ENCODE measurements around the gene LZIC. TPM values are rescaled to one million over a fixed set of nuclear protein-coding genes. Genes with fewer than 3 reads are reported as not detected.

Gene LZIC
- total RNA-seq, 1 experiment from 2014 or later = 19.8 TPM

DNA sequence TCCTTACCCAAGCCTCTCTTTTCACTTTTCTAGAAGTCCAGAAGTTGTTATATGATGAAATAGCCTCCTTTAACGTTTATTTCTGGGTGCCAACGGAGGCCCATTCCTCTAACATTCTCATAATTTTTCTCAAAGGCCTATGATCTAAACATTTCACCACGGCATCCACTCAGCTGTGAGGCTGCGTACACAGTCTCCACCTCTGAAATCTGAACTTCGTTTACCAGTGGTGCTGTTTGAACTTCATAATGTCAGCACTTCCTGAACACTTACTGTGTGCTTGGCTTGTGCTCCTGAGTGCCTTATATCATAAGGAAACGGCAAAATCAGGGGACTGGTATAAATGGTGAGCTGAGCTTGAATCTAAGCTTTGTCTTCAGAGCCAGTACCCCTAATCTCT, 41.8 kb upstream of the LZIC start:
- Mint-ChIP-seq H3K27me3 (ENCODE audit: unreplicated experiment) (no peaks in the 10 kb centered on the region), H3K9me3 (ENCODE audit: low read depth, unreplicated experiment) (no peaks in the 10 kb centered on the region), H3K36me3 (ENCODE audit: insufficient read depth, unreplicated experiment) (no peaks in the 10 kb centered on the region), H3K27ac (ENCODE audit: unreplicated experiment) (no peak overlapping the region), H3K4me1 (ENCODE audit: low read depth, unreplicated experiment) (no peaks in the 10 kb centered on the region), H3K4me3 (ENCODE audit: low read depth, unreplicated experiment) (no peak overlapping the region)
- no TSS peak for BruUV-seq (replicated peaks)
- no peak for DNase-seq
- CTCF ChIA-PET = interaction anchor here (0.7 kb wide), 1 partner anchor 21 kb away, joined by 3 read pairs; no protein-coding TSS in a partner anchor
- TF ChIP-seq, protein P1, sequence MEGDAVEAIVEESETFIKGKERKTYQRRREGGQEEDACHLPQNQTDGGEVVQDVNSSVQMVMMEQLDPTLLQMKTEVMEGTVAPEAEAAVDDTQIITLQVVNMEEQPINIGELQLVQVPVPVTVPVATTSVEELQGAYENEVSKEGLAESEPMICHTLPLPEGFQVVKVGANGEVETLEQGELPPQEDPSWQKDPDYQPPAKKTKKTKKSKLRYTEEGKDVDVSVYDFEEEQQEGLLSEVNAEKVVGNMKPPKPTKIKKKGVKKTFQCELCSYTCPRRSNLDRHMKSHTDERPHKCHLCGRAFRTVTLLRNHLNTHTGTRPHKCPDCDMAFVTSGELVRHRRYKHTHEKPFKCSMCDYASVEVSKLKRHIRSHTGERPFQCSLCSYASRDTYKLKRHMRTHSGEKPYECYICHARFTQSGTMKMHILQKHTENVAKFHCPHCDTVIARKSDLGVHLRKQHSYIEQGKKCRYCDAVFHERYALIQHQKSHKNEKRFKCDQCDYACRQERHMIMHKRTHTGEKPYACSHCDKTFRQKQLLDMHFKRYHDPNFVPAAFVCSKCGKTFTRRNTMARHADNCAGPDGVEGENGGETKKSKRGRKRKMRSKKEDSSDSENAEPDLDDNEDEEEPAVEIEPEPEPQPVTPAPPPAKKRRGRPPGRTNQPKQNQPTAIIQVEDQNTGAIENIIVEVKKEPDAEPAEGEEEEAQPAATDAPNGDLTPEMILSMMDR (IDR thresholded peaks at IDR 0.05; ENCODE audit: unreplicated experiment) = no peak
- intact Hi-C loops (cut with micrococcal nuclease; ENCODE audit: unreplicated experiment) = no loop called here

DNA sequence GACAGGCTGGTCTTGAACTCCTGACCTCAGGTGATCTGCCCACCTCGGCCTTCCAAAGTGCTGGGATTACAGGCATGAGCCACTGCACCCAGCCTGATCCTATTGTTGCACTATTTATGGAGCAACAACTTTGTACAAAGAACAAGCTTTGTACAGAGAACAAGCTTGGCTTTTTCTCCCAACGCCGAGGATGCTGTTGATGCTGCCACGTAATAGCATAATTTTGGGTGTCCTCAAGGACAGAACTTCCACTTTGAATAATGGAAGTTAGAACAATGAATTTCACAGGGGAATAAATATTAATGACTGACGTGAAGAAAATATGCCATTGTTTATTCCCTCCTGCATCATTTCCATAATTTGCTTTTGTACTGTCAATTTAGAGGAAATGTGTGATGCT, 41.1 kb upstream of the LZIC start:
- DNase-seq = no peak
- CTCF ChIA-PET = no interaction called here
- H3K9me3 Mint-ChIP-seq (ENCODE audit: low read depth, unreplicated experiment) = no peaks in the 10 kb centered on the region
- no peak overlapping the region for H3K27ac Mint-ChIP-seq (ENCODE audit: unreplicated experiment)
- intact Hi-C loops (cut with micrococcal nuclease; ENCODE audit: unreplicated experiment) = no loop called here
- BruUV-seq (replicated peaks) = no TSS peak
- H3K4me1 Mint-ChIP-seq (ENCODE audit: low read depth, unreplicated experiment) = no peaks in the 10 kb centered on the region
- H3K36me3 Mint-ChIP-seq (ENCODE audit: insufficient read depth, unreplicated experiment) = no peaks in the 10 kb centered on the region
- no peaks in the 10 kb centered on the region for H3K27me3 Mint-ChIP-seq (ENCODE audit: unreplicated experiment)
- TF ChIP-seq, protein P1 (IDR thresholded peaks at IDR 0.05; ENCODE audit: unreplicated experiment) = no peak
- no peak overlapping the region for H3K4me3 Mint-ChIP-seq (ENCODE audit: low read depth, unreplicated experiment)

DNA sequence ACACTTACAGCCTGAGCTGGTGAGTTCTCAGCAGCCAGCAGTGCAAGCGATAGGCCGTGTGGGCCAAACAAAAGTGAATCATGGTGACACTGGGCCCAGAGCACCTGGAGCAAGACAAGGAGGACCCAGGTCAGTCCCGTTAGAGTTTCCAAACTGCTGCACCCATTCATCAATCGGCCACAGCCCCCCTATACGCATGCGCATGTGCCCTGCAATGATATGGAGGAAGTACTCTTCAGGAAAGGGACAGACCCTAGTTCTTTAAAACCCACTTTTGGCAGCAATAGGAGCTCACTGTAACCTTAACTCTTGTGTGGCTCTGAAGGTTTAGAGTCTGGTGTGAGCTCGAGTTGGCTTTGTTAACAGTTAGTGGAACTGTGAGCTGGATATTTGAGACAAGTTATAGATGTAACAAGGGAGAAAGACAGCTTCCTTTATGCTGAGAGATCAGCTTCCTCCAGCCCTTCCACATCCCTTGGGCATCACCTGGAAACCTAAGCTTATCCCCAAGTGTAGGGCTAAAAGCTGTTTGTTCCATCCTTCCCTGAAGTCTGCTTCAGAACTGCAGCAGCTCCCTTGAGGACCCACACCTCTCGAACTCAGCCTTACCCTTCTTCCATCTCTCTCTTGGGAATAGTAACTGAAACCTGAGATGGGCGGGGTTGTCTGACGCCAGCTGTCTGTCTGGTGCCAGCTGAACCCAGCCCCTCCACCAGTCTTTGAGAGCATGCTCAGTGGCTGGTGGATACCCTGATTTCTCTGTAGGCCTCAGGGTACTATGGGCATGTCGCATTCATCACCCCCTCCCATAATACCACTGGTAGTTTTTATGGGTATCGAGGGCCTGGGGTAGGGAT, 17.7 kb upstream of the LZIC start:
- CTCF ChIA-PET = no interaction called here
- TF ChIP-seq, protein P1 (IDR thresholded peaks at IDR 0.05; ENCODE audit: unreplicated experiment) = no peak
- Mint-ChIP-seq H3K4me3 (ENCODE audit: low read depth, unreplicated experiment) (no peak overlapping the region), H3K27ac (ENCODE audit: unreplicated experiment) (no peak overlapping the region), H3K9me3 (ENCODE audit: low read depth, unreplicated experiment) (no peaks in the 10 kb centered on the region), H3K4me1 (ENCODE audit: low read depth, unreplicated experiment) (no peaks in the 10 kb centered on the region), H3K27me3 (ENCODE audit: unreplicated experiment) (no peaks in the 10 kb centered on the region), H3K36me3 (ENCODE audit: insufficient read depth, unreplicated experiment) (no peaks in the 10 kb centered on the region)
- no peak for DNase-seq
- intact Hi-C loops (cut with micrococcal nuclease; ENCODE audit: unreplicated experiment) = no loop called here
- BruUV-seq (replicated peaks) = no TSS peak

DNA sequence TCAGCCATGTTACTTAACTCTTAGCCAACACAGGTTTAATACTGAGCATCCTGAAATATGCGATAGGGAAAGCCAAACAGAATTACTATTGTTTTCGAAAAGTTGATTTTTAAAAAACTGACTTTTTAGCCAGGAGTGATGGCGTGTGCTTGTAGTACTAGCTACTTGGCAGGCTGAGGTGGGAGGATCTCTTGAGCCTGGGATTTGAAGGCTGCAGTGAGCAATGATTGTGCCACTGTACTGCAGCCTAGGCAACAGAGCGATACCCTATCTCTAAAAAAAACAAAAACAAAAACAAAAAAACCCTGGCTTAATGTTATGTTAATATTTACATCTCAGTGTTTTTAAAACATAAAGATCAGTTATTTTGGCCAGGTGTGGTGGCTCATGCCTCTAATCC, 16.8 kb upstream of the LZIC start:
- Mint-ChIP-seq H3K9me3 (ENCODE audit: low read depth, unreplicated experiment) (no peaks in the 10 kb centered on the region), H3K27ac (ENCODE audit: unreplicated experiment) (no peak overlapping the region), H3K27me3 (ENCODE audit: unreplicated experiment) (no peaks in the 10 kb centered on the region), H3K36me3 (ENCODE audit: insufficient read depth, unreplicated experiment) (no peaks in the 10 kb centered on the region), H3K4me1 (ENCODE audit: low read depth, unreplicated experiment) (no peaks in the 10 kb centered on the region), H3K4me3 (ENCODE audit: low read depth, unreplicated experiment) (no peak overlapping the region)
- intact Hi-C loops (cut with micrococcal nuclease; ENCODE audit: unreplicated experiment) = no loop called here
- TF ChIP-seq, protein P1 (IDR thresholded peaks at IDR 0.05; ENCODE audit: unreplicated experiment) = no peak
- CTCF ChIA-PET = no interaction called here
- BruUV-seq (replicated peaks) = no TSS peak
- DNase-seq = no peak
